ENCODE results near the gene SAMD13.

Gene SAMD13

GRCh38 chr1:84301004-84301784 lies at the start of gene SAMD13:
Gene SAMD13, plus strand, starts transcription at chr1:84301708. Its CDS starts 1,527 bp downstream, at chr1:84303235.
- peak; percentile 95 for DNase-seq (ENCODE audit: low spot score)

GRCh38 chr1:84253036-84253435 lies 48.5 kb upstream of the SAMD13 start:
- DNase-seq (ENCODE audit: low spot score), result no peak

GRCh38 chr1:84253891-84254290 lies 47.6 kb upstream of the SAMD13 start:
- peak; percentile 6 for DNase-seq (ENCODE audit: low spot score)

- DNase-seq (ENCODE audit: low spot score), result no peak
These were observed 46.7 kb upstream of the SAMD13 start for GRCh38 chr1:84254703-84255238.

- no peak for DNase-seq (ENCODE audit: low spot score)
These were observed 45.9 kb upstream of the SAMD13 start for GRCh38 chr1:84255582-84255981.

GRCh38 chr1:84257617-84258016 lies 43.9 kb upstream of the SAMD13 start:
- no peak for DNase-seq (ENCODE audit: low spot score)

GRCh38 chr1:84259376-84259775 lies 42.1 kb upstream of the SAMD13 start:
- DNase-seq (ENCODE audit: low spot score), result no peak

GRCh38 chr1:84259989-84260388 lies 41.5 kb upstream of the SAMD13 start:
- DNase-seq (ENCODE audit: low spot score), result no peak

- DNase-seq (ENCODE audit: low spot score), result no peak
These were observed 40.5 kb upstream of the SAMD13 start for GRCh38 chr1:84260852-84261518.

- DNase-seq (ENCODE audit: low spot score), result no peak
These were observed 36.5 kb upstream of the SAMD13 start for GRCh38 chr1:84264961-84265360.

- DNase-seq (ENCODE audit: low spot score), result no peak
These were observed 35.6 kb upstream of the SAMD13 start for GRCh38 chr1:84265867-84266266.

GRCh38 chr1:84266748-84267147 lies 34.8 kb upstream of the SAMD13 start:
- no peak for DNase-seq (ENCODE audit: low spot score)

GRCh38 chr1:84267476-84267875 lies 34.0 kb upstream of the SAMD13 start:
- no peak for DNase-seq (ENCODE audit: low spot score)

- no peak for DNase-seq (ENCODE audit: low spot score)
These were observed 33.2 kb upstream of the SAMD13 start for GRCh38 chr1:84268346-84268745.

- no peak for DNase-seq (ENCODE audit: low spot score)
These were observed 32.2 kb upstream of the SAMD13 start for GRCh38 chr1:84269306-84269705.

- DNase-seq (ENCODE audit: low spot score), result no peak
These were observed 29.9 kb upstream of the SAMD13 start for GRCh38 chr1:84271441-84272151.

GRCh38 chr1:84272401-84272800 lies 29.1 kb upstream of the SAMD13 start:
- DNase-seq (ENCODE audit: low spot score), result no peak

GRCh38 chr1:84277343-84278059 lies 24.0 kb upstream of the SAMD13 start:
- DNase-seq (ENCODE audit: low spot score), result no peak

GRCh38 chr1:84278905-84279304 lies 22.6 kb upstream of the SAMD13 start:
- DNase-seq (ENCODE audit: low spot score), result no peak

- DNase-seq (ENCODE audit: low spot score), result no peak
These were observed 20.6 kb upstream of the SAMD13 start for GRCh38 chr1:84280912-84281311.

GRCh38 chr1:84282780-84283333 lies 18.7 kb upstream of the SAMD13 start:
- DNase-seq (ENCODE audit: low spot score), result no peak

GRCh38 chr1:84283381-84283780 lies 18.1 kb upstream of the SAMD13 start:
- DNase-seq (ENCODE audit: low spot score), result no peak
